Endodermal cell (in vitro differentiated cells): Measurements from ENCODE around the gene EIF3D. TPM values are rescaled to one million over a fixed set of nuclear protein-coding genes. Genes with fewer than 3 reads are reported as not detected.

Experiments used
- DNase-seq: peaks from one replicate; pipeline ENCODE4 v3.0.0-alpha.2; 2017
- H3K27ac ChIP-seq: 2 replicates; pipeline ENCODE4 v1.5.1; 2013; ENCODE audit warnings: mild to moderate bottlenecking, low read depth, low read length, moderate library complexity
- H3K27me3 ChIP-seq: 2 replicates; pipeline ENCODE4 v1.6.1; 2013; ENCODE audit warnings: mild to moderate bottlenecking, low read length, moderate library complexity; ENCODE audit not compliant: insufficient read depth, control insufficient read depth, poor library complexity, severe bottlenecking
- H3K36me3 ChIP-seq: 2 replicates; pipeline ENCODE4 v1.7.0; 2013; ENCODE audit warnings: mild to moderate bottlenecking, low read length, moderate library complexity; ENCODE audit not compliant: control insufficient read depth, insufficient read depth
- H3K4me1 ChIP-seq: one replicate; pipeline ENCODE4 v1.7.0; 2013; ENCODE audit warnings: low read length; ENCODE audit not compliant: control insufficient read depth, insufficient read depth
- H3K4me3 ChIP-seq: 2 replicates; pipeline ENCODE4 v1.5.1; 2013; ENCODE audit warnings: mild to moderate bottlenecking, low read length, moderate library complexity
- H3K9ac ChIP-seq: 2 replicates; pipeline ENCODE4 v1.6.1; 2013; ENCODE audit warnings: mild to moderate bottlenecking, low read length, moderate library complexity; ENCODE audit not compliant: poor library complexity, severe bottlenecking; ENCODE audit errors: extremely low read depth
- H3K9me3 ChIP-seq: 2 replicates; pipeline ENCODE4 v1.6.1; 2013; ENCODE audit warnings: mild to moderate bottlenecking, low read length, moderate library complexity; ENCODE audit not compliant: control insufficient read depth
- H3K27ac Mint-ChIP-seq: 2 replicates; pipeline ENCODE4 v1.8.0; 2020; ENCODE audit warnings: mixed read lengths
- H3K27me3 Mint-ChIP-seq: 2 replicates; pipeline ENCODE4 v1.8.0; 2021; ENCODE audit warnings: mild to moderate bottlenecking, mixed read lengths; ENCODE audit not compliant: insufficient read depth
- H3K36me3 Mint-ChIP-seq: 2 replicates; pipeline ENCODE4 v1.8.0; 2020; ENCODE audit warnings: low read depth, mixed read lengths
- H3K4me1 Mint-ChIP-seq: 2 replicates; pipeline ENCODE4 v1.8.0; 2020; ENCODE audit warnings: mixed read lengths
- H3K4me3 Mint-ChIP-seq: 2 replicates; pipeline ENCODE4 v1.8.0; 2020; ENCODE audit warnings: mild to moderate bottlenecking, moderate library complexity, mixed read lengths
- H3K9me3 Mint-ChIP-seq: 2 replicates; pipeline ENCODE4 v1.8.0; 2020; ENCODE audit warnings: mild to moderate bottlenecking, mixed read lengths
- WGBS, 2 experiments: methylation state at CpG; one replicate each; pipeline versions ENCODE4 v1.1.5 to v1.1.7; 2013; ENCODE audit warnings: missing lambda C conversion rate in 2 of 2, mixed read lengths in 1 of 2; ENCODE audit not compliant: insufficient coverage in 1 of 2, insufficient read length in 1 of 2; 5-methylcytosine and 5-hydroxymethylcytosine counted together
- total RNA-seq, 2 donors: library from RNA; stranded (reverse); fragmentation: NEBNext Ultra II Directional in 1 of 2; extraction: Animal tissue kit (Norgen Biotek cat#: 25700) in 1 of 2; gene quantifications; 2 replicates in 1 of 2; 3 replicates in 1 of 2; pipeline ENCODE4 v1.2.1, GENCODE V29; 2021
- TF ChIP-seq, protein P1 (sequence below): fragments of 200-600 bp; sonication (generic); conservative IDR thresholded peaks from 2 replicates; pipeline ENCODE4 v1.5.0; 2021; ENCODE audit warnings: antibody characterized with exemption, mild to moderate bottlenecking

EIF3D gene
- total RNA-seq, 2 donors from 2014 or later = 157 to 196 TPM

DNA sequence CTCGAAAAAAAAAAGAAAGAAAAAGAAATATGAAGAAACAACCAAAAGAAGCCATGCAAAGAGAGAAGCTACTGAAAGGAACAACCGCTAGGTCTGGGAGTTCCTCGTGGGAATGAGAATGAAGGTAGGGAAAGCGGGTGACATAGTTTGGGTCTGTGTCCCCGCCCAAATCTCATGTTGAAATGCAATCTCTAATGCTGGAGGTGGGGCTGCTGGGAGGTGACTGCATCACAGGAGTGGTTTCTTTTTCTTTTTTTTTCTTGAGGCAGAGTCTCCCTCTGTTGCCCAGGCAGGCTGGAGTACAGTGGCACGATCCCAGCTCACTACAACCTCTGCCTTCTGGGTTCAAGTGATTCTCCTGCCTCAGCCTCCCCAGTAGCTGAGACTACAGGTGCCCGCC, 37.8 kb downstream of the EIF3D start:
- Mint-ChIP-seq H3K4me1 (no peaks in the 10 kb centered on the region), H3K27me3 (no peaks in the 10 kb centered on the region), H3K4me3 (no peak overlapping the region), H3K36me3 (peaks cover 58% of the 10 kb centered on the region), H3K27ac (no peak overlapping the region), H3K9me3 (peaks cover 3% of the 10 kb centered on the region)
- H3K27ac ChIP-seq = no peak overlapping the region
- peaks cover 46% of the 10 kb centered on the region for H3K36me3 ChIP-seq
- DNase-seq = no peak
- H3K4me3 ChIP-seq = no peak overlapping the region
- TF ChIP-seq, protein P1, sequence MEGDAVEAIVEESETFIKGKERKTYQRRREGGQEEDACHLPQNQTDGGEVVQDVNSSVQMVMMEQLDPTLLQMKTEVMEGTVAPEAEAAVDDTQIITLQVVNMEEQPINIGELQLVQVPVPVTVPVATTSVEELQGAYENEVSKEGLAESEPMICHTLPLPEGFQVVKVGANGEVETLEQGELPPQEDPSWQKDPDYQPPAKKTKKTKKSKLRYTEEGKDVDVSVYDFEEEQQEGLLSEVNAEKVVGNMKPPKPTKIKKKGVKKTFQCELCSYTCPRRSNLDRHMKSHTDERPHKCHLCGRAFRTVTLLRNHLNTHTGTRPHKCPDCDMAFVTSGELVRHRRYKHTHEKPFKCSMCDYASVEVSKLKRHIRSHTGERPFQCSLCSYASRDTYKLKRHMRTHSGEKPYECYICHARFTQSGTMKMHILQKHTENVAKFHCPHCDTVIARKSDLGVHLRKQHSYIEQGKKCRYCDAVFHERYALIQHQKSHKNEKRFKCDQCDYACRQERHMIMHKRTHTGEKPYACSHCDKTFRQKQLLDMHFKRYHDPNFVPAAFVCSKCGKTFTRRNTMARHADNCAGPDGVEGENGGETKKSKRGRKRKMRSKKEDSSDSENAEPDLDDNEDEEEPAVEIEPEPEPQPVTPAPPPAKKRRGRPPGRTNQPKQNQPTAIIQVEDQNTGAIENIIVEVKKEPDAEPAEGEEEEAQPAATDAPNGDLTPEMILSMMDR = no peak
- H3K9me3 ChIP-seq = peaks cover 19% of the 10 kb centered on the region
- H3K4me1 ChIP-seq = no peaks in the 10 kb centered on the region
- WGBS, 2 experiments = 89% methylated on average over 7 of the region's 7 CpGs
- no peak overlapping the region for H3K9ac ChIP-seq
- no peaks in the 10 kb centered on the region for H3K27me3 ChIP-seq

DNA sequence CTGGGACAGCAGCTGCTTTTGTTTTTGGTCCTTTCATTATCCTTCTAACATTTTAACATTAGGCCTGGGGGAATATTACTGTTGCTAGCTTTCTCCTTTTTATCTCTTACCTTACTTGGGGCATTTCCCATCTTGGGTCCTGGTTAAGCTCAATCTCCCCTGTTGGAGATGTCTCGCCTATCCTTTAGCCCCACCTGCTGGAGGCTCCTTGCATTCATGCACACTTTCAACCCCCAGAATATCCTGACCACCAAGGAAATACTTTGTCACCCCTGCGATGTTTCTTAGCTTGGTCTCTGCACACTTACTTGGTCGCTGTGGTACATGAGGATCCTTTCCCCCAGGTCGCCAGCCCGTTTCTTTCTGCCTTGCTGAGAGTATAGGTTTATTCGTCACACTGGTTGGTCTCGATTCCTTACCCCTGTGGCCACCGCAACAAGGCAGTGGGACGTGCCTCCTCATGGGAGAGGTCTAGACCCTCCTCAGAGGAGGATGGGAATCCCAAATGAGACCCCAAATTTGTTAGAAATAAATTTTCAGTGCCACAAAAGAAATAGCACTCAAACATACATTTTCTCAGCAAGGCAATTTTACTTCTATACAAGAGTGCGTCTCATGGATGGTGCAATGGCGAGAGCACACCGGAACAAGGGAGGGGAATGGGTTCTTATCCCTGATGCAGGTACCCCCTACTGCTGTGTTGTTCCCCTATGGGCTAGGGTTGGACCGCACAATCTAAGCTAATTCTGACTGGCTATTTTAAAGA, 42.2 kb downstream of the EIF3D start:
- H3K27ac Mint-ChIP-seq = no peak overlapping the region
- WGBS, 2 experiments = 88 to 95% methylated on average over 10 to 13 of the region's 13 CpGs
- no peak overlapping the region for H3K4me3 Mint-ChIP-seq

DNA sequence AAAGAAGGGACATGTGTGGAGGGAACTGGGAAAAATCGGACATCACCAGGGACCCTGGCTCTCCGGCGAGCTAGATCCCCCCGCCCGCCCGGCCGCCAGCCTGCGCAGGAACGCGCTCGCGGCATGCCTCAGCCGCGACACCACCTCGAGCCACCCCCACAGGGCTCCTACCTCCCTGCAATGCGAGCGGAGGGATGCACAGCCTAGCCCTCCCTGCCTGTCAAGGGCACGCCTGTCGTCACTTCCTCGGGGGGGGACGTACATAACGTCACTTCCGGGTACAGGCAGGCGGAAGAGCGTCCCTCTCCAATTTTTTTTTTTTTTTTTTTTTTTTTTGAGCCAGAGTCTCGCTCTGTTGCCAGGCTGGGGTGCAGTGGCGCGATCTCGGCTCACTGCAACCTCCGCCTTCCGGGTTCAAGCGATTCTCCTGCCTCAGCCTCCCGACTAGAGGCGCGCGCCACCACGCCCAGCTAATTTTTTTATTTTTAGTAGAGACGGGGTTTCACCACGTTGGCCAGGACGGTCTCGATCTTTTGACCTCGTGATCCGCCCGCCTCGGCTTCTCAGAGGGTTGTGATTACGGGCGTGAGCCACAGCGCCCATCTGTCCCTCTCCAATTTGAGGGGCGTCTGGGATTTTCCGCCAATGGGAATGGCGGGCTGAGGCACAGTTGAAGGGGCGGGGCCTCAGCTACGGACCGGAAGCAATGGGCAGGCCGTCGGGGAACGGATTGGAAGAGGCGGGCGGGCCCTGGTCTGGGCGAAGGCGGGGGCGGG, 47.4 kb downstream of the EIF3D start, which contains the start of gene TXN2:
Gene TXN2 (minus strand): TSS at position 248 of the 776 bp plus-strand sequence. CDS start 803 bp downstream, outside the sequence.
- TF ChIP-seq, protein P1 = no peak
- peaks cover 21% of the 10 kb centered on the region for H3K36me3 Mint-ChIP-seq
- peak; percentile 99 for DNase-seq
- peaks cover 17% of the 10 kb centered on the region for H3K36me3 ChIP-seq
- peaks cover 6% of the 10 kb centered on the region for H3K4me1 Mint-ChIP-seq
- WGBS, 2 experiments = 0% methylated on average over 32 to 62 of the region's 62 CpGs
- H3K9me3 ChIP-seq = peaks cover 11% of the 10 kb centered on the region
- no peaks in the 10 kb centered on the region for H3K4me1 ChIP-seq
- peak within 1 kb of the TSS; percentile 99 for H3K27ac Mint-ChIP-seq
- peak within 1 kb of the TSS; percentile 89 for H3K4me3 ChIP-seq
- H3K9ac ChIP-seq = peak within 1 kb of the TSS; percentile 90
- H3K27me3 Mint-ChIP-seq = peaks cover 29% of the 10 kb centered on the region
- peak within 1 kb of the TSS; percentile 75 for H3K4me3 Mint-ChIP-seq
- H3K9me3 Mint-ChIP-seq = no peaks in the 10 kb centered on the region
- peaks cover 7% of the 10 kb centered on the region for H3K27me3 ChIP-seq
- H3K27ac ChIP-seq = peak within 1 kb of the TSS; percentile 95

More for the DNA sequence above, 42.2 kb downstream of the EIF3D start:
- TF ChIP-seq, protein P1 = peak; percentile 84
- peaks cover 26% of the 10 kb centered on the region for H3K9me3 ChIP-seq
- H3K9ac ChIP-seq = no peak overlapping the region
- Mint-ChIP-seq H3K27me3 (peaks cover 29% of the 10 kb centered on the region), H3K36me3 (peaks cover 34% of the 10 kb centered on the region), H3K4me1 (no peaks in the 10 kb centered on the region), H3K9me3 (peaks cover 3% of the 10 kb centered on the region)
- H3K27ac ChIP-seq = no peak overlapping the region
- H3K27me3 ChIP-seq = peaks cover 7% of the 10 kb centered on the region
- peak; percentile 91 for DNase-seq
- peaks cover 39% of the 10 kb centered on the region for H3K36me3 ChIP-seq
- H3K4me3 ChIP-seq = no peak overlapping the region
- H3K4me1 ChIP-seq = no peaks in the 10 kb centered on the region
